Heart right ventricle (tissue), 16 donors: ENCODE data around the gene CPAMD8. TPM values are rescaled to one million over a fixed set of nuclear protein-coding genes. Genes with fewer than 3 reads are reported as not detected.
A peak's percentile ranks its signal among the peaks of the same experiment; 100 is the strongest.

Experiments used
- ATAC-seq, 8 donors: fragments of 200-7000 bp; cut with Tn5 transposase; one replicate each; pipeline ENCODE4 v1.9.1; 2020; ENCODE audit warnings: mild to moderate bottlenecking in 8 of 8, moderate library complexity in 8 of 8, moderate number of reproducible peaks in 1 of 8
- DNase-seq, 2 donors: peaks; one replicate each; pipeline ENCODE4 v3.0.0-alpha.2; 2020
- H3K27ac ChIP-seq, 10 donors: fragments of 200-600 bp; sonication (generic) in 2 of 10; one replicate each; pipeline versions ENCODE4 v1.5.0 to v1.8.0; 2020 to 2022; ENCODE audit warnings: mild to moderate bottlenecking in 3 of 10
- H3K27me3 ChIP-seq, 7 donors: fragments of 200-600 bp; one replicate each; pipeline ENCODE4 v1.8.0; 2021 to 2022; ENCODE audit warnings: mild to moderate bottlenecking in 2 of 7
- H3K36me3 ChIP-seq, 9 donors: fragments of 200-600 bp; sonication (generic) in 1 of 9; one replicate each; pipeline versions ENCODE4 v1.5.0 to v1.8.0; 2020 to 2022; ENCODE audit warnings: mild to moderate bottlenecking in 2 of 9
- H3K4me1 ChIP-seq, 9 donors: fragments of 200-600 bp; sonication (generic) in 1 of 9; one replicate each; pipeline versions ENCODE4 v1.5.0 to v1.8.0; 2020 to 2022; ENCODE audit warnings: mild to moderate bottlenecking in 4 of 9
- H3K4me3 ChIP-seq, 10 donors: fragments of 200-600 bp; sonication (generic) in 2 of 10; one replicate each; pipeline versions ENCODE4 v1.5.0 to v1.8.0; 2020 to 2022; ENCODE audit warnings: mild to moderate bottlenecking in 7 of 10, moderate library complexity in 2 of 10
- H3K9me3 ChIP-seq, 11 donors: fragments of 200-600 bp in 10 of 11; sonication (generic) in 2 of 11; one replicate each; pipeline versions ENCODE4 v1.5.0 to v1.8.0; 2013 to 2022; ENCODE audit warnings: mild to moderate bottlenecking in 2 of 11, control low read depth in 1 of 11, moderate library complexity in 1 of 11
- WGBS, 2 donors: extraction: QIAGEN DNeasy Blood & Tissue Kit; methylation state at CpG; one replicate each; pipeline ENCODE4 v1.1.7; 2013; ENCODE audit warnings: inconsistent platforms in 1 of 2; 5-methylcytosine and 5-hydroxymethylcytosine counted together
- intact Hi-C, 10 donors: fragments of 100-400 bp; cut with DNase I; formaldehyde crosslinking; loops; one replicate each; pipeline versions ENCODE4 v1.11.1 to v1.14.2; 2022
- polyA plus RNA-seq, 2 donors: library from polyadenylated mRNA; stranded (reverse); fragments of 200-250 nt; gene quantifications; one replicate each; pipeline ENCODE4 v1.2.3, GENCODE V29; 2013
- total RNA-seq, 10 donors: library from RNA; stranded (reverse); fragmentation: NEBNext Ultra II Directional in 3 of 10; extraction: Animal tissue kit (Norgen Biotek cat#: 25700) in 3 of 10; gene quantifications; one replicate each; pipeline versions ENCODE4 v1.2.1 to v1.2.4, GENCODE V29; 2021 to 2023
- TF ChIP-seq, protein P1 (sequence below), 9 donors: fragments of 200-600 bp; sonication (generic) in 2 of 9; IDR thresholded peaks; one replicate each; pipeline versions ENCODE4 v1.5.0 to v1.8.0; 2021 to 2022; ENCODE audit warnings: antibody characterized with exemption in 9 of 9, mild to moderate bottlenecking in 5 of 9, moderate library complexity in 1 of 9
- donor health status: Arrhythmogenic right ventricular cardiomyopathy.
- donor health status: ischemic (EF 13 %, LVEDD 7.1; RV severe dilation, severe dysfunction).
- donor health status: healthy with polysubstance abuse.
- donor health status: DM: no; HTN: yes; CAD: no.
- donor health status: DM: no; HTN: no; CAD: no.
- donor health status: ischemic (EF 25% LVEDD 6.9; RV normal size, moderate dysfunction).
- donor health status: ischemic (EF 25% LVEDD 5.7; RV mildly dilated, moderate dysfunction).
- donor health status: healthy.
- donor health status: DM: yes; HTN: yes; CAD: no.
- donor health status: Ischemic cardiomyopathy.
- donor health status: ischemic (EF 35%, LVEDD 5.7; RV mildly dilated, moderate dysfunction).
- donor health status: nonischemic (EF 11% LVEDD 7.7; RV severe dilation, severe dysfunction).
- donor health status: DM: yes; HTN: yes; CAD: no.
- donor health status: PGD.
- donor health status: ischemic (EF 29% LVEDD 5.4; RV normal size, mild dysfunction).
- donor health status: nonischemic (EF 23%, LVEDD 6.1; RV moderate dilation, normal function).

The CPAMD8 gene
- total and polyA plus RNA-seq, 12 donors: 4.8 to 77.9 (median 10.9) TPM

DNA sequence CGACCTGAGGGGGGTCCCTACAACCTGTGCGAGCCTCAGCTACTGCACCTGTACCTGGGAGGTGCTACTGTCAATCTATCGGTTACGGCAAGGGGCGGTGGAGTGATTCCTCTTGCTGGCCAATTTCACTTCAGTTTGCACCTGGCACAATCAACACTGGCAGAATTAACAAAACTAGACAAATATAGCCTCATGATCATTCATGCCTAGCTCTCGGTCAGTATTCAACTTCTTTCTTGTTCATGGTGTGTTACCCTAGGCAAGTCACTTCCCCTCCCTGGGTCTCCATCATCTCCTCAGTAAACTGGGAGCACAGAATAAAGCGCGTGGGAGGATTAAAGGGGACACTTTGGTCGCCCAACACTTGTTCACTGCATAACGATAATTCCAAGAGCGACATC, 48.0 kb upstream of the CPAMD8 start:
- intact Hi-C loops: loop anchor here in 6 of 10 donors (1.0 to 10.0 kb wide), 6 partner anchors 53 to 1220 kb away; partner anchors contain the start of gene OCEL1 (in 3 of the 6)
- Histone ChIP-seq H3K27ac (peak overlapping the region; percentile 3 to 91 (median 78)), H3K4me1 (peaks cover 4 to 67% (median 41%) of the 10 kb centered on the region in 9 donors), H3K27me3 (no peaks in the 10 kb centered on the region), H3K4me3 (peak overlapping the region; percentile 61 to 88 (median 75)), H3K36me3 (peaks cover 0 to 25% (median 0%) of the 10 kb centered on the region in 9 donors), H3K9me3 (no peaks in the 10 kb centered on the region)
- 16 to 17% methylated on average over 11 of the region's 11 CpGs for WGBS, 2 donors
- no peak for ATAC-seq
- DNase-seq: no peak
- TF ChIP-seq, protein P1, sequence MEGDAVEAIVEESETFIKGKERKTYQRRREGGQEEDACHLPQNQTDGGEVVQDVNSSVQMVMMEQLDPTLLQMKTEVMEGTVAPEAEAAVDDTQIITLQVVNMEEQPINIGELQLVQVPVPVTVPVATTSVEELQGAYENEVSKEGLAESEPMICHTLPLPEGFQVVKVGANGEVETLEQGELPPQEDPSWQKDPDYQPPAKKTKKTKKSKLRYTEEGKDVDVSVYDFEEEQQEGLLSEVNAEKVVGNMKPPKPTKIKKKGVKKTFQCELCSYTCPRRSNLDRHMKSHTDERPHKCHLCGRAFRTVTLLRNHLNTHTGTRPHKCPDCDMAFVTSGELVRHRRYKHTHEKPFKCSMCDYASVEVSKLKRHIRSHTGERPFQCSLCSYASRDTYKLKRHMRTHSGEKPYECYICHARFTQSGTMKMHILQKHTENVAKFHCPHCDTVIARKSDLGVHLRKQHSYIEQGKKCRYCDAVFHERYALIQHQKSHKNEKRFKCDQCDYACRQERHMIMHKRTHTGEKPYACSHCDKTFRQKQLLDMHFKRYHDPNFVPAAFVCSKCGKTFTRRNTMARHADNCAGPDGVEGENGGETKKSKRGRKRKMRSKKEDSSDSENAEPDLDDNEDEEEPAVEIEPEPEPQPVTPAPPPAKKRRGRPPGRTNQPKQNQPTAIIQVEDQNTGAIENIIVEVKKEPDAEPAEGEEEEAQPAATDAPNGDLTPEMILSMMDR (IDR thresholded peaks at IDR 0.05): no peak

DNA sequence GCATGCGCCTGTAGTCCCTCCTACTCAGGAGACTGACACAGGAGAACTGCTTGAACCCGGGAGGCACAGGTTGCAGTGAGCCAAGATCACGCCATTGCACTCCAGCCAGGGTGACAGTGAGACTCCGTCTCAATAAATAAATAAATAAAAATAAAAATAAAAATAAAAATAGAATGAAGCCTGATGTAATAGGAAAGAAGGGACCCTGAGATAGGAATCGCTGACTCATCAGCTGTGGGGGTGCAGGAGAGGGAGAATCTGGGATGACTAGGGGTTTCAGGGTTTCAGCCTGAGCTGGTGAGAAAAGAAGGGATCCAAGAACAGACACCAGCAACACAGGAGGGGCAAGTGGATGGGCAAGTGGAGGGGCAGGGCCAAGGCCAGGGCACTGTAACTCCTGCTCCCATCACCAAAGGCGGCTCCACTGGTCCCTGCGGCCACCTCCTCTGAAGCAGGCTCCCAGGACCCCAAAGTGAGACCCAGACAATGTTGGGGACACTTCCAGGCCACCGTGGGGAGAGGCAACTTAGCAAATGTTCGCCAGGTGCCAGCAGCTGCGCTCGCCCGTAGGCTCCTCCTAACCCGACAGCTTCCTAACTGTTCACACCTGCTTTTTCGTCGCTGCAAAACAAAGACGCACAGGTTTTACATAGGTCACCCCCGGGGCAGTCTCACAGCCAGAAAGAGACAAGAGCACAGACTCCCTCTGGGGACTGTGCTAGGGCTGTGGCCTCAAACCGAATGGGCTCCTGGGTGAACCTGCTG, 47.4 kb upstream of the CPAMD8 start:
- Histone ChIP-seq H3K9me3 (no peaks in the 10 kb centered on the region), H3K4me1 (peaks cover 4 to 61% (median 36%) of the 10 kb centered on the region in 9 donors), H3K36me3 (peaks cover 0 to 25% (median 0%) of the 10 kb centered on the region in 9 donors), H3K4me3 (peak overlapping the region in 9 of 10 donors; percentile 61 to 88 (median 78)), H3K27me3 (no peaks in the 10 kb centered on the region), H3K27ac (peak overlapping the region in 7 of 10 donors; percentile 75 to 91 (median 79))
- intact Hi-C loops: loop anchor here in 1 of 10 donors (10.0 kb wide), 2 partner anchors 151 to 1221 kb away; partner anchors contain the start of gene OCEL1
- ATAC-seq (no peak), DNase-seq (no peak)
- 54 to 60% methylated on average over 18 of the region's 18 CpGs for WGBS, 2 donors
- TF ChIP-seq, protein P1 (IDR thresholded peaks at IDR 0.05): no peak

DNA sequence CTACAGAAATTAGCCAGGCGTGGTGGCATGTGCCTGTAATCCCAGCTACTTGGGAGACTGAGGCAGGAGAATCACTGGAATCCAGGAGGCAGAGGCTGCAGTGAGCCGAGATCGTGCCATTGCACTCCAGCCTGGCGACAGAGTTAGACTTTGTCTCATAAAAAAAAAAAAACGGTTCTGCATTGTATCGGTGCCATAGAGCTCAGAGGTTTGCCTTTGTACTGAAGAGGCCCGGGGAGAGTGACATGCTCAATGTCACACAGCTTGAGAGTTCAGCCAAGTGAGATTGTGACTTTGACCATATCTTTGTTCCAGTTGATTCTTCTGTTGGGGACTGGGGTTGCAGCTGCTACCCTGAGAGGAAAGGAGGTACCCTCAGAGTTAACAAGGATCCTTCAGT, 44.3 kb upstream of the CPAMD8 start:
- ATAC-seq: no peak

DNA sequence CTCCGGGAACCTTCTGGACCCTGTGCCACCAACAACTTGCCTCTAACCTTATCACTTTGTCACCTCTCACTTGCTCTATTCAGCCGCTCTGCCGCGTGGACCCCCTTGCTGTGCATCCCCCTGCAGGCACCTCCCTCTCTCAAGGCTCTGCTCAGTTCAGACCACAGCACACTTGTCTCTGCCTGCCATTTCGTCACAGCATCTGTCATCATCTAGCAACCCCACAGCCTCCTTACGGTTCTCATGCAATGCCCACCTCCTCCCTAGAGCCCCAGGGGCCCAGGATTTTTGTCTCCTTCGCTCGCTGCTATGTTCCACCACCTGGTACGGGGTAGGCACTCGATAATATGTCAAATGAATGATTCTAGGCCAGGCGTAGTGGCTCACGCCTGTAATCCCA, 43.8 kb upstream of the CPAMD8 start:
- TF ChIP-seq, protein P1 (IDR thresholded peaks at IDR 0.05): no peak
- Histone ChIP-seq H3K4me1 (peaks cover 4 to 37% (median 26%) of the 10 kb centered on the region in 9 donors), H3K36me3 (peaks cover 0 to 36% (median 0%) of the 10 kb centered on the region in 9 donors), H3K27me3 (no peaks in the 10 kb centered on the region), H3K27ac (peak overlapping the region in 6 of 10 donors; percentile 5 to 53 (median 40)), H3K4me3 (no peak overlapping the region), H3K9me3 (no peaks in the 10 kb centered on the region)
- intact Hi-C loops: loop anchor here in 1 of 10 donors (10.0 kb wide), 2 partner anchors 154 to 1224 kb away; partner anchors contain the start of gene OCEL1
- WGBS, 2 donors: 81 to 92% methylated on average over 12 of the region's 12 CpGs
- no peak for DNase-seq
- ATAC-seq: no peak

More for the DNA sequence above, 44.3 kb upstream of the CPAMD8 start:
- Histone ChIP-seq H3K36me3 (peaks cover 0 to 36% (median 0%) of the 10 kb centered on the region in 9 donors), H3K4me1 (peaks cover 4 to 37% (median 26%) of the 10 kb centered on the region in 9 donors), H3K27me3 (no peaks in the 10 kb centered on the region), H3K9me3 (no peaks in the 10 kb centered on the region), H3K4me3 (no peak overlapping the region), H3K27ac (peak overlapping the region in 6 of 10 donors; percentile 5 to 53 (median 40))
- DNase-seq: no peak
- intact Hi-C loops: loop anchor here in 1 of 10 donors (10.0 kb wide), 2 partner anchors 154 to 1224 kb away; partner anchors contain the start of gene OCEL1
- TF ChIP-seq, protein P1 (IDR thresholded peaks at IDR 0.05): no peak
- WGBS, 2 donors: 63 to 72% methylated on average over 7 of the region's 7 CpGs
